Activated T-cell treated with anti-CD3 and anti-CD28 coated beads for 1 hour (primary cell): Measurements from ENCODE around the gene FCRL6.
A peak's percentile ranks its signal among the peaks of the same experiment; 100 is the strongest.

Experiments used
- DNase-seq: peaks from one replicate; pipeline ENCODE4 v3.0.0-alpha.2; 2020; ENCODE audit warnings: low read depth

FCRL6 gene

GRCh38 chr1:159802111-159802510, at the start of gene FCRL6:
FCRL6 (plus strand) TSS chr1:159802360; CDS start chr1:159802425, 65 bp downstream.
- DNase-seq = no peak

- DNase-seq = no peak
Observed at GRCh38 chr1:159753386-159753785, 48.8 kb upstream of the FCRL6 start.

GRCh38 chr1:159755451-159756007, 46.6 kb upstream of the FCRL6 start:
- DNase-seq = no peak

GRCh38 chr1:159756397-159756796, 45.8 kb upstream of the FCRL6 start:
- DNase-seq = no peak

GRCh38 chr1:159763686-159764085, 38.5 kb upstream of the FCRL6 start:
- DNase-seq = no peak

GRCh38 chr1:159765806-159766205, 36.4 kb upstream of the FCRL6 start:
- DNase-seq = no peak

- DNase-seq = no peak
Observed at GRCh38 chr1:159771127-159771895, 30.8 kb upstream of the FCRL6 start.

GRCh38 chr1:159774465-159774864, 27.7 kb upstream of the FCRL6 start:
- no peak for DNase-seq

- no peak for DNase-seq
Observed at GRCh38 chr1:159775716-159776115, 26.4 kb upstream of the FCRL6 start.

- DNase-seq = no peak
Observed at GRCh38 chr1:159778266-159778665, 23.9 kb upstream of the FCRL6 start.

- no peak for DNase-seq
Observed at GRCh38 chr1:159779403-159779851, 22.7 kb upstream of the FCRL6 start.

GRCh38 chr1:159780583-159781582, 21.3 kb upstream of the FCRL6 start, which contains the start of gene DUSP23:
DUSP23 (plus strand) TSS chr1:159780962; CDS start chr1:159781101, 139 bp downstream.
- peak; percentile 93 for DNase-seq

GRCh38 chr1:159781992-159782391, 20.2 kb upstream of the FCRL6 start:
- DNase-seq = no peak

GRCh38 chr1:159783724-159784123, 18.4 kb upstream of the FCRL6 start:
- no peak for DNase-seq

- no peak for DNase-seq
Observed at GRCh38 chr1:159786465-159786864, 15.7 kb upstream of the FCRL6 start.

- no peak for DNase-seq
Observed at GRCh38 chr1:159786966-159787365, 15.2 kb upstream of the FCRL6 start.

- no peak for DNase-seq
Observed at GRCh38 chr1:159790237-159790917, 11.8 kb upstream of the FCRL6 start.

- DNase-seq = no peak
Observed at GRCh38 chr1:159791031-159791430, 11.1 kb upstream of the FCRL6 start.

- no peak for DNase-seq
Observed at GRCh38 chr1:159791461-159791860, 10.7 kb upstream of the FCRL6 start.

GRCh38 chr1:159795534-159795933, 6.6 kb upstream of the FCRL6 start:
- DNase-seq = no peak

- peak; percentile 13 for DNase-seq
Observed at GRCh38 chr1:159798893-159799292, 3.3 kb upstream of the FCRL6 start.
